Measurements from ENCODE around the gene PIP5K1B.

DNA sequence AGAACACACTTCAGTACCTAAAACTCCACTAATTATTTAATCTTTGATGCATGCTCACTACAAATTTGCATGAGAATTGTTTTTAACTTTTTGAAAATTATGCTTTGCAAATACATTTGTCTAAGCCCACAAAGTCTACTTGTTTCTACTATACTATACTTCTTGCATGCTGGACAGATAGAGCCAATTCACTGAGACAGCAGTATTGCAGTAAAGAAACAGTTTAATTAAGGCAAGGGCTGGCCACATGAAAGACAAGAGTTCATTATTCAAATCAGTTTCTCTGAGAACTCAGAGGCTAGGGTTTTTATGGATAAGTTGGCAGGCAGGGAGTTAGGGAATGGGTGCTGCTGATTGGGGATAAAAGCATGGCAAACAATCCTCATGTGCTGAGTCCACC lies 324.5 kb downstream of the PIP5K1B start:
- no peak for TF ChIP-seq NR2C2 (CRISPR knock-in tag; IDR thresholded peaks at IDR 0.05)
- TF ChIP-seq, protein P1, sequence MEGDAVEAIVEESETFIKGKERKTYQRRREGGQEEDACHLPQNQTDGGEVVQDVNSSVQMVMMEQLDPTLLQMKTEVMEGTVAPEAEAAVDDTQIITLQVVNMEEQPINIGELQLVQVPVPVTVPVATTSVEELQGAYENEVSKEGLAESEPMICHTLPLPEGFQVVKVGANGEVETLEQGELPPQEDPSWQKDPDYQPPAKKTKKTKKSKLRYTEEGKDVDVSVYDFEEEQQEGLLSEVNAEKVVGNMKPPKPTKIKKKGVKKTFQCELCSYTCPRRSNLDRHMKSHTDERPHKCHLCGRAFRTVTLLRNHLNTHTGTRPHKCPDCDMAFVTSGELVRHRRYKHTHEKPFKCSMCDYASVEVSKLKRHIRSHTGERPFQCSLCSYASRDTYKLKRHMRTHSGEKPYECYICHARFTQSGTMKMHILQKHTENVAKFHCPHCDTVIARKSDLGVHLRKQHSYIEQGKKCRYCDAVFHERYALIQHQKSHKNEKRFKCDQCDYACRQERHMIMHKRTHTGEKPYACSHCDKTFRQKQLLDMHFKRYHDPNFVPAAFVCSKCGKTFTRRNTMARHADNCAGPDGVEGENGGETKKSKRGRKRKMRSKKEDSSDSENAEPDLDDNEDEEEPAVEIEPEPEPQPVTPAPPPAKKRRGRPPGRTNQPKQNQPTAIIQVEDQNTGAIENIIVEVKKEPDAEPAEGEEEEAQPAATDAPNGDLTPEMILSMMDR (IDR thresholded peaks at IDR 0.05) = no peak

All from WTC11 (cell line).